ENCODE data around the gene AOC1.
"Not testable (repeated sequence)": the region's sequence is repeated elsewhere in the genome, so short reads cannot be mapped to it uniquely, and the experiment has no call there.

AOC1 gene

GRCh38 chr7:150852371-150852905 is at the start of gene AOC1:
TSS of gene AOC1 (plus strand) at chr7:150852517. CDS start at chr7:150856471, 3,954 bp downstream.
- DNase-seq = no peak

GRCh38 chr7:150803161-150803860 is 49.0 kb upstream of the AOC1 start:
- DNase-seq = no peak

GRCh38 chr7:150804802-150805201 is 47.5 kb upstream of the AOC1 start:
- DNase-seq = no peak

- no peak for DNase-seq
Measured at GRCh38 chr7:150805864-150806263, 46.5 kb upstream of the AOC1 start.

GRCh38 chr7:150806454-150806853 is 45.9 kb upstream of the AOC1 start:
- no peak for DNase-seq

- no peak for DNase-seq
Measured at GRCh38 chr7:150806863-150807262, 45.5 kb upstream of the AOC1 start.

GRCh38 chr7:150807616-150808438 is 44.5 kb upstream of the AOC1 start:
- DNase-seq = not testable (repeated sequence)

- no peak for DNase-seq
Measured at GRCh38 chr7:150814328-150815001, 37.9 kb upstream of the AOC1 start.

GRCh38 chr7:150818971-150819370 is 33.3 kb upstream of the AOC1 start:
- DNase-seq = no peak

- DNase-seq = no peak
Measured at GRCh38 chr7:150820148-150820547, 32.2 kb upstream of the AOC1 start.

- DNase-seq = no peak
Measured at GRCh38 chr7:150820578-150821198, 31.6 kb upstream of the AOC1 start.

GRCh38 chr7:150823043-150823442 is 29.3 kb upstream of the AOC1 start:
- DNase-seq = no peak

- DNase-seq = no peak
Measured at GRCh38 chr7:150823484-150824126, 28.7 kb upstream of the AOC1 start.

- no peak for DNase-seq
Measured at GRCh38 chr7:150824379-150825177, 27.7 kb upstream of the AOC1 start.

GRCh38 chr7:150826061-150826849 is 26.1 kb upstream of the AOC1 start:
- DNase-seq = no peak

- DNase-seq = no peak
Measured at GRCh38 chr7:150828384-150828783, 23.9 kb upstream of the AOC1 start.

GRCh38 chr7:150829426-150829825 is 22.9 kb upstream of the AOC1 start:
- DNase-seq = no peak

GRCh38 chr7:150830937-150831336 is 21.4 kb upstream of the AOC1 start:
- no peak for DNase-seq

- DNase-seq = no peak
Measured at GRCh38 chr7:150831851-150832250, 20.5 kb upstream of the AOC1 start.

GRCh38 chr7:150835019-150835418 is 17.3 kb upstream of the AOC1 start:
- DNase-seq = no peak
